Hypothalamus (tissue), 51 donors: Measurements from ENCODE around the gene DECR2.

Experiments used
- DNase-seq, 51 donors: peaks; one replicate each; lab custom pipeline; 2025; lab: John Stamatoyannopoulos, UW

DECR2 gene

DNA sequence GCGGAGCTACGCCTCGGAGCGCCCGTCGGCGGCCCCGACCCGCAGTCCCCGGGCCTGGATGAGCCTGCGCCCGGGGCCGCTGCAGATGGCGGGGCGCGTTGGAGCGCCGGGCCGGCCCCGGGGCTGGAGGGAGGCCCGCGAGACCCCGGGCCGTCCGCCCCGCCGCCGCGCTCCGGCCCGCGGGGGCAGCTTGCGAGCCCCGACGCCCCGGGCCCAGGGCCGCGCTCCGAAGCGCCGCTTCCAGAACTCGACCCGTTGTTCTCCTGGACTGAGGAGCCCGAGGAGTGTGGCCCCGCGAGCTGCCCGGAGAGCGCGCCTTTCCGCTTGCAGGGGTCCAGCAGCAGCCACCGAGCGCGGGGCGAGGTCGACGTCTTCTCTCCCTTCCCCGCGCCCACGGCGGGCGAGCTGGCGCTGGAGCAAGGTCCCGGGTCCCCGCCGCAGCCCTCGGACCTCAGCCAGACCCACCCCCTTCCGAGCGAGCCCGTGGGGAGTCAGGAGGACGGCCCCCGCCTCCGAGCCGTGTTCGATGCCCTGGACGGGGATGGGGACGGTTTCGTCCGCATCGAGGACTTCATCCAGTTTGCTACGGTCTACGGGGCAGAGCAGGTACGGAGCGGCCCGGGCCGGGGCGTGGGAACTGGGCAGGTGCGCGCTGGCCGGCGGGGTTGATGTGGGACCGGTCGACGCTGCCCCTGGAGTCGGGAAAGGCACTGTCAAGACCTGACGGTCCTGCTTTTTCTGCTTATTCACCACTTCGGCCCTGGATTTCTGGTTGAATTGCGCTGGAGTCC is 24.6 kb downstream of the DECR2 start:
- DNase-seq: peak in 12 of 51 donors; percentile 7 to 61 (median 26)

DNA sequence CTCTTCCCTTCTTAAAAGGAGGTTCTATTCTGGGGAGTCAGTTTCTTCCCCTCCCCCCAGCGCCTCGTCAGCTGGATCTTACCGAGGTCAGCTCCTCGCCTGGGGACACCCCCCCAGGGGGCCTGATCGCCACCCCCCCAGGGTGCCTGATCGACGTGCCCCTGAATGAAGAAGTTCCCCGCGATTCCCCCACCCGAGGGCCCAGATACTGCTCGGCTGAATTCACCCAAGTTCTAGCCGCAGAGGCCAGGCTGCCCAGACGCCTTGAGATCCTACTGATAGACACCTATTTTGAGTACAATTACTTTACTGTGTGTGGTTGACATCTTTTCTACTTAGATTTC is 25.2 kb downstream of the DECR2 start:
- peak in 17 of 51 donors; percentile 2 to 61 (median 22) for DNase-seq

- DNase-seq: no peak
These were observed 25.6 kb downstream of the DECR2 start for GRCh38 chr16:427250-427649.

- no peak for DNase-seq
These were observed 29.2 kb downstream of the DECR2 start for GRCh38 chr16:430904-431303.

GRCh38 chr16:440627-441026 is 38.9 kb downstream of the DECR2 start:
- DNase-seq: no peak

DNA sequence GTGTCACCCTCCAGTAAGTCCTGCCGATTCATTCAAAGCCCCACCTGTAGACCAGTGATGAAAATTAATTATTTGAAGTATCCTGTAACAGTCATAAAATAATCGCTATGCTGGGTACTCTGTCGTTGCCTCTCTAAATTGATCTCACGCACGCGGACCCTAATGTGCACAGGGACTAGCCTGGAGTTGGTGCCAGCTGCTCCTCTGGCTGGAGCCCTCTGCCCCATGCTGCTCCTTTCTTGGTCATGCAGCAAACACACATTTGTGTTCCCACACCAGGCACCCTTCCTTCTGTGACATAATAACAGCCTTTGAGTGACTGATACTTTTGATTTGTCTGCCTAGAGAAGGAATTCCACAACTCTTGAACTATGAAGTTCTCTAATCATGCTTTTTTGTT is 39.8 kb downstream of the DECR2 start:
- DNase-seq: no peak

GRCh38 chr16:442976-443375 is 41.3 kb downstream of the DECR2 start:
- DNase-seq: peak in 1 of 51 donors; percentile 4

GRCh38 chr16:444027-444426 is 42.3 kb downstream of the DECR2 start:
- no peak for DNase-seq

GRCh38 chr16:445566-445965 is 43.9 kb downstream of the DECR2 start:
- no peak for DNase-seq

- DNase-seq: no peak
These were observed 48.7 kb downstream of the DECR2 start for GRCh38 chr16:450385-450784.

GRCh38 chr16:450785-451512 is 49.3 kb downstream of the DECR2 start:
- peak in 1 of 51 donors; percentile 3 for DNase-seq

- DNase-seq: no peak
These were observed 52.8 kb downstream of the DECR2 start for GRCh38 chr16:454397-454940.

GRCh38 chr16:455453-455852 is 53.8 kb downstream of the DECR2 start:
- no peak for DNase-seq

DNA sequence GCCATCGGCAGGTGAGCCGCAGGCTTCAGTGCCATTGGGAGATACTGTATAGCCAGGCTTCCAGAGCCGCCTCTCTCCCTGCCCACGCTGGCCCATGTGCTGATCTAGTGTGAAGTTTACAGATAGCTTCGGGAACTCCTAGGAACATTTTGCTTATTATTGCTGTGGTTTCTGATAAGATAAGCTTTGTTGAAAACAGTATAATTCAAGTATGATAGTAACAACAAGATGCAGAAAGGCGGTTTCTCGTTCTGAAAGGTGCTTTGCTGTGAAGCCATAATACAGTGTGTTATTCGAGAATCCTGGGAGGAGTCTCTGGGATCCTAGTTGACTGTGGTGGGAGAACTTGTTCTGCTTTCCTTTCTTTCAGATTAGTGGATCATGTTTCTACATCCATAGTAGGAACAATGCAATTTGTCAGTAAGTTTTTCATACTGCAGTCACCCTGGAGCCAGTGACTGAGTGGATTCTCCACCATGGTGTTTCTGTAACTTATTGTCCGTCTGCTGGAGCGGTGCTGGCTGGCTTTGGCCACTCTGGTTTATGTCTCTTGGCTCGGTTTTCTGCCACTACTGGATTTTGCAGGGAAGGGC is 55.3 kb downstream of the DECR2 start:
- peak in 12 of 51 donors; percentile 3 to 43 (median 21) for DNase-seq

DNA sequence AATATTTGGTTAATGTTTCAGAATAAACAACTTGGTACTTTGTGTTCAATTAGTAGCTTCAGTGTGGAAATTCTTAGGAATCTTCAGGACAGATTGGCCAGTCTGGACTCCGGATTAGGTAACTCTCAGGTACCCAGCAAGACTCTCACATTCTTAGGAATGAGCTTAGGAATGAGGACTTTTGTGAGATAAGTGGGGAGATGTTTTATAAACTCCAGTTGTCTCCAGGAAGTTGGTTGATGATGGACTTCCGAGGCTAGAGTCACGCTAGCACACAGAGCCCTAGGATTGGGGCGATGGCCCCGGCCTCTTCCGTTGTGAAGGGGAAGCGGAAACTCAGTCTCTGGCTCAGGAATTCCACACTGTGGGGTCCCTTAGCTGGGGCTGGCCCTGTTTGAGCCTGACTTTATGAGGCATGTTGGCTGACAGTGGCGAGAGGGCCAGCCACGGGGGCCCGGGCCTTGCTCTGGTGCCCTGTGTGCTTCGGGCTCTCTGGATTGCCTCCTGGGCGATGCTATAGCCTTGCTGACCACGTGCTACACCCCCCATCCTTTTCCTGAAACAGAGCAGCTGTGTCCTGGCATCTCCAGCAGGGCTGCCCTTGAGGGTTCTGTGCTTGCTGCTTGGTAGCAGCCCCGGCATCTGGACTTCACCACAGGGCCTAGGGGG is 56.2 kb downstream of the DECR2 start:
- DNase-seq: peak in 31 of 51 donors; percentile 7 to 76 (median 39)

DNA sequence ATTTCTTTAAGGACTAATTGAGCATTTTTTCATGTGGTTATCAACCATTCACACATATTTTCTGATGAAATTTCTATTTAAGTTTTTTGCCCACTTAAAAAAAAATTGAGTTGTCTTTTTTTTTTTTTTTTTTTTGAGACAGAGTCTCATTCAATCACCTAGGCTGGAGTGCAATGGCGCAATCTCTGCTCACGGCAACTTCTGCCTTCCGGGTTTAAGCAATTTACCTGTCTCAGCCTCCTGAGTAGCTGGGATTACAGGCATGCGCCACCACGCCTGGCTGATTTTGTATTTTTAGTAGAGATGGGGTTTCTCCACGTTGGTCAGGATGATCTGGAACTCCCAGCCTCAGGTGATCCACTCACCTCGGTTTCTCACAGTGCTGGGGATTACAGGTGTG is 58.1 kb downstream of the DECR2 start:
- no peak for DNase-seq

GRCh38 chr16:460787-461186 is 59.1 kb downstream of the DECR2 start:
- no peak for DNase-seq
